ENCODE measurements around the gene SMIM1.
"Not testable (repeated sequence)": the region's sequence is repeated elsewhere in the genome, so short reads cannot be mapped to it uniquely, and the experiment has no call there.

SMIM1 gene

GRCh38 chr1:3809680-3810079 is 37.1 kb downstream of the SMIM1 start:
- TF ChIP-seq CTCF (IDR thresholded peaks at IDR 0.05; ENCODE audit: insufficient read depth, low read length, poor library complexity, severe bottlenecking): no peak
- DNase-seq (ENCODE audit: extremely low read depth, insufficient read length): no peak
- Histone ChIP-seq H3K27me3 (replicated peaks; ENCODE audit: control insufficient read depth, insufficient read depth, low read length) (no peaks in the 10 kb centered on the region), H3K4me3 (replicated peaks; ENCODE audit: low read depth, low read length) (no peak overlapping the region), H3K36me3 (ENCODE audit: control insufficient read depth, insufficient read depth, low read length) (no peaks in the 10 kb centered on the region; the same call in 1 of the 2 replicates)

DNA sequence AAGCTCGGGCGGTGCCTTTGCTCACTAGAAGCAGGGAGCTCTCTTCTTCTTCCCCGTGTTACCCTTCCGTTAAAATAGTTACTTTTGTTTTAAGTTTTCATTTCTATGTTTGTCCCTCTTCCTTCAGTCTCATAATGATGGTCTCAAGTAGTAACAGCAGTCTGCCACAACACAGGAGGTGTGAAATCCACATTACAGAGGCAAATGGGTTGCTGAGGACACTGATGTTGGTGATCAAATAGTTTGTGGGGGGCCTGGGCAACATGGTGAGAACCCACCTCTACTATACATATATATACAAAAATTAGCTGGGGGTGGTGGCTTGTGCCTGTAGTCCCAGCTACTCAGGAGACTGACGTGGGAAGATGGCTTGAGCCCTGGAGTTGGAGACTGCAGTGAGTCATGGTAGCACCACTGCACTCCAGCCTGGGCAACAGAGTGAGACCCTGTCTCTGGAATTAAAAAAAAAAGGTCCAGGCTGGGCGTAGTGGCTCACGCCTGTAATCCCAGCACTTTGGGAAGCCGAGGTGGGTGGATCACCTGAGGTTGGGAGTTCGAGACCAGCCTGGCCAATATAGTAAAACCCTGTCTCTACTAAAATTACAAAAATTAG is 37.7 kb downstream of the SMIM1 start:
- H3K27me3 ChIP-seq (replicated peaks; ENCODE audit: control insufficient read depth, insufficient read depth, low read length); H3K4me3 ChIP-seq (replicated peaks; ENCODE audit: low read depth, low read length); DNase-seq (ENCODE audit: extremely low read depth, insufficient read length); H3K36me3 ChIP-seq (ENCODE audit: control insufficient read depth, insufficient read depth, low read length): not testable (repeated sequence)

DNA sequence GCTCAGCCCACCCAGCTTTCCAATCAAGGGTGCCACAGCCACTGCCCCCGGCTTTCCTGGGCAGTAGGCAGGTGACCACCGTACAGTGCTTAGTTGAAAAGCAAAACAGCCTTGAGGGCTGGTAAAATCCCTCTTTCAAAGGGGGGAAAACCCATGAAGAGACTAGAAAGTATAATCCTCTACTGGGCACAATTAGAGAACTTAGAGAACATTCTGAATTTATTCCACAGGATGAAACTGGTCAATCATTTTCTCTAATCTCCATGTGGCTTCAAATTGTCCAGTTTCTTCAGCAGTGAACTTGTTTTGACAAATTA is 39.0 kb downstream of the SMIM1 start:
- H3K36me3 ChIP-seq (ENCODE audit: control insufficient read depth, insufficient read depth, low read length): peaks cover 3% of the 10 kb centered on the region
- H3K4me3 ChIP-seq (replicated peaks; ENCODE audit: low read depth, low read length): no peak overlapping the region
- H3K27me3 ChIP-seq (replicated peaks; ENCODE audit: control insufficient read depth, insufficient read depth, low read length): no peaks in the 10 kb centered on the region
- DNase-seq (ENCODE audit: extremely low read depth, insufficient read length): no peak
- no peak for TF ChIP-seq CTCF (IDR thresholded peaks at IDR 0.05; ENCODE audit: insufficient read depth, low read length, poor library complexity, severe bottlenecking)

GRCh38 chr1:3814065-3814464 is 41.5 kb downstream of the SMIM1 start:
- Histone ChIP-seq H3K4me3 (replicated peaks; ENCODE audit: low read depth, low read length) (no peak overlapping the region), H3K27me3 (replicated peaks; ENCODE audit: control insufficient read depth, insufficient read depth, low read length) (no peaks in the 10 kb centered on the region), H3K36me3 (ENCODE audit: control insufficient read depth, insufficient read depth, low read length) (peaks cover 3% of the 10 kb centered on the region)
- no peak for TF ChIP-seq CTCF (IDR thresholded peaks at IDR 0.05; ENCODE audit: insufficient read depth, low read length, poor library complexity, severe bottlenecking)
- DNase-seq (ENCODE audit: extremely low read depth, insufficient read length): no peak

DNA sequence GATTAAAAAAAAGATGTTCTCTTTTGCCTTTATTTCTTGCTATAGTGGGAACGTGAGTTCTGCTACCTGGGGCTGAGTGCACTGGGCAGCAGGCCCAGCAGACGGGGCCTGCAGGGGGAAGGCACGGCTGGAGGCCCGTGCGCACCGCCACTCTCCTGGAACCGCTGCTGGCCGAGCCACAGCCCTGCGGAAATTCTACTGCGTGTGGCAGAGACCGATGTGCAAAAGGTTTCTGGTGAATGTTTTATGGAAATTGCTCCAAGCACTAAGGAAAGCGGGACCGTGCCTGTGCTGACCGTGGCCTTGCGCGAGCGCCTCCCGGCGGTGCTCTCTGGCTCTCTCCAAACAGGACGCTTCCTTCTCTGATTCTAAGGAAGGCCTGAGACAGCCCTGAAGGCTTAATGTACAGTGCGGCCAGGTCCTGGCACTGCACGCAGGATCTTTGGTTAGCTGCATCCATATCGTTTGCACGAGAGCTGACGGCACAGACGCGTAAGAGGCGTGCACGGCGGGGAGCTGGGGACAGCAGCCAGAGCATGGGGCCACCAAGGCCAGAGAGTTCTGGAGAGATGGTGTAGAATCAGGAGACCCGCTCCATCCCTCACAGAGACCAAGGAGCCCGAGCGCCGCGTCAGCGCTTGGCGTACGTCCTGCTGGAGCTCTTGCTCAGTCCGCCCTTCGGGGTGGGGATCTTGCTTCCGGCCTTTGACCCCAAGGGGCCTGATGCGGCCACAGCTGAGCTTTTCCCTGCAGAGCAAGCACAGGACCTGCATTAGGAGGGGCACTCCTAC is 42.4 kb downstream of the SMIM1 start:
- Histone ChIP-seq H3K36me3 (ENCODE audit: control insufficient read depth, insufficient read depth, low read length) (peaks cover 3% of the 10 kb centered on the region), H3K4me3 (replicated peaks; ENCODE audit: low read depth, low read length) (no peak overlapping the region), H3K27me3 (replicated peaks; ENCODE audit: control insufficient read depth, insufficient read depth, low read length) (no peaks in the 10 kb centered on the region)
- TF ChIP-seq CTCF (IDR thresholded peaks at IDR 0.05; ENCODE audit: insufficient read depth, low read length, poor library complexity, severe bottlenecking): no peak
- DNase-seq (ENCODE audit: extremely low read depth, insufficient read length): no peak

GRCh38 chr1:3816331-3817137 is 44.0 kb downstream of the SMIM1 start:
- Histone ChIP-seq H3K4me3 (replicated peaks; ENCODE audit: low read depth, low read length) (no peak overlapping the region), H3K36me3 (ENCODE audit: control insufficient read depth, insufficient read depth, low read length) (peaks cover 10% of the 10 kb centered on the region), H3K27me3 (replicated peaks; ENCODE audit: control insufficient read depth, insufficient read depth, low read length) (no peaks in the 10 kb centered on the region)
- TF ChIP-seq CTCF (IDR thresholded peaks at IDR 0.05; ENCODE audit: insufficient read depth, low read length, poor library complexity, severe bottlenecking): no peak
- no peak for DNase-seq (ENCODE audit: extremely low read depth, insufficient read length)

Data from GM06990 (cell line).